NCI-H2029 treated with DMSO at 0.1 percent for 48 hours (cell line): ENCODE measurements around the gene COL21A1.
A peak's percentile ranks its signal among the peaks of the same experiment; 100 is the strongest.
"Not testable (repeated sequence)": the region's sequence is repeated elsewhere in the genome, so short reads cannot be mapped to it uniquely, and the experiment has no call there.

Experiments
- DNase-seq: peaks from one replicate; lab custom pipeline; 2025; lab: John Stamatoyannopoulos, UW

COL21A1 gene

DNA sequence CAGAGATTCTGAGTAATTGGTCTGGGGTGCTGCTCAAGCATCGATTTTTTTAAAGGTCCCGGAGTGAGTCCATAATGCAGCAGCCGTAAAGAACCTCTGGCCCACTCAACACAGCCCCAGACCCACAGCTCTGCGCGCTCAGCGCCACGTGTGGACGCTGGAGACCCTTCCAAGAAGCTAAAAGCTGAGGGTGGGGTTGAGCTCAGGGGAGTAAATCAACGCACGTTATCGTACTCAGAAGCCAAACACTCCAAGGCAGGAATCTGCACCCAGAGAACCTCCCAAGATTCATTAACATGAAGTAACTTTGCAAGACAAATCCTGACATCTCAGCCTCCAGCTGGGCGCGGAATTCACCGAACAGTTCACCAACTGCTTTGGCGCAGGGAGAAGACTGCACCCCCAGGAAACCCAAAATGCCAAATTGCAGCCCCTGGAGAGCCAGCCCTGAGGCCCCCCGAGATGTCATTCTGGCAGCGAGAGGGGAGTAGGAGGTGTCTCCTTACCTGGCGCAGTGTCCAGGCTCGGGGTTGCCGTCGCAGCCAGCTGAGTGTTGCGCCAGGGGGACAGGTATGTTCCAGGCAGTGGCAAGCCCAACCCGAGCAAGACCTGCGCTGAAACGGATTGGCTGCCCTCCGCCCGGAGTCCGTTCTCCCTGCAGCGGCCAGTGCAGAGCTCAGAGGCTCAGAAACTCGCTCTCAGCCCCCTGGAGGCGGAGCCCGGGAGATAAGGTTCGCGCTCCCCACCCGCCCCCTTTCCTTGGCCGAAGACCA is at the start of gene COL21A1:
TSS of gene COL21A1 (minus strand) at position 700 of the 773 bp plus-strand sequence. CDS start 64,962 bp downstream, outside the sequence.
- DNase-seq: no peak

DNA sequence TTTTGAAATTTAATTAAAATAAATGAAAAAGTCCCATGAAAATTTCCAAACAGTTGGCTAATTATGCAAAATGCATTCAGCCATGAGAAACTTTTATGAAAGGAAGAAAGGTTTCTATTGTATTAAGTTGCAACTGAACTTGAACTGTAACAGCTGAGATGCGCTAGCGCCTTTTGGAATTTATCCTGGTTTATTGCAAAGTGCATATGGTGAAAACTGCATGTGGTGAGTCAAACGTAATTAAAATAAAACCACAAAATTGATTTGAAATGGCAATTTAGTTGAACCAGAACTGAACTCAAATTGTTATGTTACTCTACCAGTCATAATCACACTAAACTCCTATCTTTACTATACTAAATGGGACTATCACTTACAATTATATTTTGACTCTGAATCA is 46.4 kb upstream of the COL21A1 start:
- DNase-seq: no peak

- peak; percentile 19 for DNase-seq
Observed at GRCh38 chr6:56292505-56293181, 45.3 kb upstream of the COL21A1 start.

DNA sequence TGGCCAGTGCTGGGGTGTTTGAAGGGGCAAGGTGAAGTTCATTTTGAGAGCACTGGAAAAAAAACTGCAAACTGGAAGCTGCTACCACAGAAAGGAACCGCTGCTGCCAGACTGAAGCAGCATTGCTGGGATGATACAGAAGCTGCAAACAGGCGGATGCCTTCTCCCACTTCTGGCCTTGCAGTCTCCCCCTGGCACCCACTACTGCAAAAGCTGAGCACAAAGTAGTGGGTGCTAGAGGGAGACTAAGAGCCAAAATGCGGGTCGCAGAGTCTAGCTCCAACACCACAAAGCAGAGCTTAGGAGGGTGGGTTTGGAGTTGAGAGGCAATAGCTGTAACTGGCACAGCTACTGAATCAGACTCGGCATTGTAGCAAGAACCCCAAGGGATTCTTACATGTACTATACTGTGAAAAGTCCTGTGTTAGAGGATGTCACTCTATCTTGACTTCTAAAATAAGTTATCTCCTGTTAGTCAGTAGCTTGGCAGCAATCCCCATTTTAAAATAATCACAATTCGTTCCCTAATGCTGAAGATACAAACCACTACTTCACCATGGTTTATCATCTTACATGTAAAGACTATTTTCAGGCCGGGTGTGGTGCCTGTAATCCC is 44.0 kb upstream of the COL21A1 start:
- DNase-seq: no peak

- DNase-seq: no peak
Observed at GRCh38 chr6:56289721-56290120, 42.3 kb upstream of the COL21A1 start.

- DNase-seq: no peak
Observed at GRCh38 chr6:56288347-56288746, 41.0 kb upstream of the COL21A1 start.

DNA sequence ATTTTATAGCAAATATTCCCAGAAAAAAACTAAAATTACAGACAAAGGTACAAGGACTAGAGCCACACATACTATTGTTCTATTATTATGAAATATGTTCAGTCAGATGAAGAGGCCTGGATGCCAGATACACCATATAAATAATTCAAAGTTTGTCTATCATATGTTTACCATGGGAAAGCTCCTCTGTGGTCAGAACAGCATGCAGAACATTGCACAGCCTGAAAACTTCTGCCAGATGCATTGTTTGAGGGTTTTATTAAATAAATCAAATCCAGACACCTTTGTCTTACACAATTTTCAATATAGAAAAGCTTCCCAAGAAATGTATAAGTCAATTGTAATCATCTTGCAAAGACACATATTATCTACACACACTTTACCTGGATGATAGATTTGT is 35.0 kb upstream of the COL21A1 start:
- no peak for DNase-seq

DNA sequence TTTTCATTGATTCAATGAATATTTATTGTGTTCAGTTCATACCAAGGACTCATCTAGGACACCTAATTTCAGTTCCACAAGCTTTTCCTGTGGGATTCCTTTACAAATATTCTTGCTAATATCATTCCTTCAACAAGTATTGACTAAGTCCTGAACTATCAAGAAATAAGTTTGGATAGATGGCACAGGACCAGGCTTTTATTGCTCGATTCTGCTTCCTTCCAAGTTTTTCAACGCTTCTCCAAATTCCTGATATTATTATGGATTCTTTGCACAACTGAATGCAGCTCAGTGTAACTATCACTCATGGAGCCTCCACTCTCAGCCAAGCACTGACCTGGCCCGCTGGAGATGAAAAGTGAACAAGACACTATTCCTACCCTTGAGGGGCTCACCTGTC is 32.7 kb upstream of the COL21A1 start:
- DNase-seq: no peak

GRCh38 chr6:56279331-56280080 is 32.1 kb upstream of the COL21A1 start:
- no peak for DNase-seq

- no peak for DNase-seq
Observed at GRCh38 chr6:56278171-56278591, 30.8 kb upstream of the COL21A1 start.

DNA sequence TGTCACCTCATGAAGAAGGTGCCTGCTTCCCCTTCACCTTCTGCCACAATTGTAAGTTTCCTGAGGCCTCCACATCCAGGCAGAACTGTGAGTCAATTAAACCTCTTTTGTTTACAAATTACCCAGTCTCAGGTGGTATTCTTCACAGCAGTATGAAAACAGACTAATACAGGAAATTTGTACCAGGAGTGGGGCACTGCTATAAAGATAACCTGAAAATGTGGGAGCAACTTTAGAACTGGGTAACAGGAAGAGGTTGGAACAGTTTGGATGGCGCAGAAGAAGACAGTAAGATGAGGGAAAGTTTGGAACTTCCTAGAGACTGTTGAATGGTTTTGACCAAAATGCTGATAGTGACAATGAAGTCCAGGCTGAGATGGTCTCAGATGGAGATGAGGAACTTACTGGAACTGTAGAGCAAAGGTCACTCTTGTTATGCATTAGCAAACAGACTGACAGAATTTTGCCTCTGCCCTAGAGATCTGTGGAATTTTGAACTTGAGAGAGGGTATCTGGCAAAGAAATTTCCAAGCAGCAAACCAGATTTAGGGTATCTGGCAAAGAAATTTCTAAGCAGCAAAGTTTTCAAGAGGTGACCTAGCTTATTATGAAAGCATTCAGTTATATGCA is 23.5 kb upstream of the COL21A1 start:
- no peak for DNase-seq

DNA sequence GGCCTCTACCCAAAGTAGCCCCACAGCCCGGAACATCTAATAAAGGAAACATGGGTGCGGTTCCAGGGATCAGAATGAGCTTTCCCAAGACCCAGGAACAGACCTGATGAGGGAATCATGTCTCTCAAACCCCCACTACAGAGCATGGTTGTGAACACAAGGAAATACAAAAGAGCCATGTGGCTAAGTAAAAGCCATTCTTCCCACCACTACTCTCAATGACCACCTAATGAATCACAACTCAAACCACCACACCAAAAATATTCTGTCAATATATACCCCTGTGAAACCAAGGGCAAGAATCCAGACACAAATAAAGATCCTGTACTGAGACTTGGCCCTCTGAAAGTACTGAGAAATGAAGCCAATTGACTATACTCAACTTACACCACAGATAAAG is 20.9 kb upstream of the COL21A1 start:
- no peak for DNase-seq

DNA sequence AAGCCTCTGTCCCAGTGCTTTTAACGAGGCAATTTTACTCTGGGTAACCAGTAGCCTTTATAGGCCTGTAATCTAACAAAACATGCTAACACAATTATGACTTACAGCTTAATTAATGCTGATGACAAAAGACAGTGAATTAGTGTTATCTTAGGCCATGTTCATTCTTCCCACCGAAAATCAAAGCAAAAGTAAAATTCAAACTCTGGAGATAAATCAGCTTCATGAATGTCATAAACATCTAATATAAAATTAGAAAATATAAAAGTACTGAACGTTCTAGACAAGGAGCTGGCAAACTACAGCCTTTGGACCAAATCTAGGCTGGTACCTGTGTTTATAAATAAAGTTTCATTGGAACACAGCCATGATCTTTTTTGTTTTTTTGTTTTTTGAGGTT is 18.6 kb upstream of the COL21A1 start:
- DNase-seq: no peak

DNA sequence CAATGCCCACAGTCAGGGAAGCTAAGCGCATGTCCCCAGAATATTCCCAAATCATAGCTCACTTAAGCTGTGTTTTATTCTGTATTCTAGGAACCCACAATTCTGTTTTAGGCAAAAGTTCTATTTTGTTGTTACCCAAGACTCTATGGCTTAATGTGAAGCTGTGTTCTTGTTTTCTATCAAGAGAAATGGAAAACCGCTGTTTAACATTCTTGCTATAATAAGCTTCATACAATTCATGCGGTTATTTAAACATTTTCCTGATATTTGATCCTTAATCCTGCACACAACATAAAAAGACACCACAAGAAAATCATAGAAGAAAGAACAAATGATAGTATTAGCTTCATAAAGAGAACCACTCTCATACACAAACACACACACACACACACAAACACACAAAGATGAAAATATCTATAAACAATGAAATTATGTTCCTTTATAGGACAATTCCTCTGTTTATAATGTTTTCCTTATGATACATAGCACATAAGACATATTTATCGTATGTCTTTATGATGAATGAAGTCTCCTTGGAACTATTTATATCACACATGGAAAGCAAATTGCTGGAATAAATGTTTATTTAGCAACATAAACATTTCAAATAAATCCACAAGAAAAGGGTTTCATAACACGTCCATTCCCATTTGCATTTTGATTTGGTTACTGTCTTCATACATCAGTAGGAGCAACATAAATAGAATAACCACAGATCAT is 16.4 kb upstream of the COL21A1 start:
- no peak for DNase-seq

DNA sequence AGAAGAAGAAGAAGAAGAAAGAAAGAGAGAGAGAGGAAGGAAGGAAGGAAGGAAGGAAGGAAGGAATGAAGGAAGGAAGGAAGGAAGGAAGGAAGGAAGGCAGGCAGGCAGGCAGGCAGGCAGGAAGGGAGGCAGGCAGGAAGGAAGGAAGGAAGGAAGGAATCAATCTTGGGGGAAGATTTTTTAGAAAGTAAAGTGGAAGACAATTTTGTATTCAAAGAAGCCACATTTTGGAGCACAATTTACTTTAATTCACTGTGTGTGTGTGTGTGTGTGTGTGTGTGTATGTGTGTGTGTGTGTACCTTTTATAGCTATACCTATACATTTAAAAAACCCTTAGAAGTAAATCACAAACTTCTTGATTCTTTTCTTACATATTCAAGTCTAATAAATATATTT is 13.2 kb upstream of the COL21A1 start:
- not testable (repeated sequence) for DNase-seq

- DNase-seq: no peak
Observed at GRCh38 chr6:56259234-56260077, 12.1 kb upstream of the COL21A1 start.

GRCh38 chr6:56255349-56255748 is 8.0 kb upstream of the COL21A1 start:
- DNase-seq: no peak

GRCh38 chr6:56250266-56250665 is 2.9 kb upstream of the COL21A1 start:
- no peak for DNase-seq

DNA sequence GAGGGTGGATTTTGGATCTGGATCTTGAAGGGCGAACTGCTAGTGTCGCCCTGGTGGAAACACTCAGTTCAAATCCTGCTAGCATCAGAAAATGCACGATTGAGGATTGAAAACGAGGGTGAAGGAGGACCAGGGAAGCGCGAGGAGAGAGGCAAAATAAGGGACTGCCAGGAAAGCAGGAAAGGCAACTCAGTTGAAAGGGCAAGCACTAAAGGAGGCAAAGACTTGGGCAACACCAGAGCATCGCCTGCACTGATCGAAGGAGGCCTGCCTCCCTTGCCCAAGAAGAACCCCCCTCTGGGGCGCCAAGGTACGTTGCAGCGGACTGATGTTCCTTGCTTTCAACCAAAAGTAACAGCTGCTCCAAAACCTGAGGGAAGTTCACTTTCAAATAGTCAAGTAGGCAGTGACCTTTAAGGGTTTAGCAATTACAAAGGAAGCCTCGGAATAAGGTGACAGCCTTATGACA is 308 bp upstream of the COL21A1 start:
- no peak for DNase-seq

GRCh38 chr6:56246541-56246880 is 869 bp downstream of the COL21A1 start:
- DNase-seq: no peak
